ENCODE data around the gene SND1.

Gene SND1

DNA sequence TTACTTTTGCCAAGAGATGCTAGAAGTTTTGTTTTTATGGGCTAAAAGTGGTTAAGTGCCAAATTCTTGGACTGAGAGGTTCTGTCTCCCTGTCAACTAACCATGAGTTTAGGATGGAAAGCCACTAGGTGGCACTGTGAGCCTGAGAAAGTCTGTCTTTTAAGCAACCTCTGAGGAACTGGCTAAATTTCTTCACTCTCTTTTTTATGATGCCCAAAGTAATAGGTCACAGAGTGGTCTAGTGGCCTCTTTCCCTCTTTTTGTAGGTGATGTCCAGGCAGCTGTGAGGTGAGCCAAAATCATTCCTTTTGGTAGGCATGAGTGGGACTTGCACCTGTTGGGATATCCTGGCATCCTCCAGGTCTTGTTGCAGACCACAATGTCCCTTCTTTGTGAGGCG lies 56.8 kb downstream of the SND1 start:
- H3K9me3 ChIP-seq (replicated peaks; ENCODE audit: insufficient read depth, low read length): no peaks in the 10 kb centered on the region
- H3K4me3 ChIP-seq (ENCODE audit: low read length): no peak overlapping the region
- H3K27ac ChIP-seq (ENCODE audit: low read length): no peak overlapping the region
- H2AFZ ChIP-seq (ENCODE audit: low read length): no peak overlapping the region
- no peaks in the 10 kb centered on the region for H3K9me2 ChIP-seq (replicated peaks; ENCODE audit: insufficient read depth, low read length)
- H3K36me3 ChIP-seq (replicated peaks; ENCODE audit: insufficient read depth, low read length): peaks cover 65% of the 10 kb centered on the region
- DNase-seq: peak; percentile 68
- 0 out of 2 replicates have a peak, but pooled peaks cover 9% of the 10 kb centered on the region for H3F3A ChIP-seq (ENCODE audit: insufficient read depth, low read length)
- no peaks in the 10 kb centered on the region for H3K4me1 ChIP-seq (ENCODE audit: low read length)
- TF ChIP-seq EZH2phosphoT487 (IDR thresholded peaks at IDR 0.05; ENCODE audit: low read length): no peak
- TF ChIP-seq, protein P1, sequence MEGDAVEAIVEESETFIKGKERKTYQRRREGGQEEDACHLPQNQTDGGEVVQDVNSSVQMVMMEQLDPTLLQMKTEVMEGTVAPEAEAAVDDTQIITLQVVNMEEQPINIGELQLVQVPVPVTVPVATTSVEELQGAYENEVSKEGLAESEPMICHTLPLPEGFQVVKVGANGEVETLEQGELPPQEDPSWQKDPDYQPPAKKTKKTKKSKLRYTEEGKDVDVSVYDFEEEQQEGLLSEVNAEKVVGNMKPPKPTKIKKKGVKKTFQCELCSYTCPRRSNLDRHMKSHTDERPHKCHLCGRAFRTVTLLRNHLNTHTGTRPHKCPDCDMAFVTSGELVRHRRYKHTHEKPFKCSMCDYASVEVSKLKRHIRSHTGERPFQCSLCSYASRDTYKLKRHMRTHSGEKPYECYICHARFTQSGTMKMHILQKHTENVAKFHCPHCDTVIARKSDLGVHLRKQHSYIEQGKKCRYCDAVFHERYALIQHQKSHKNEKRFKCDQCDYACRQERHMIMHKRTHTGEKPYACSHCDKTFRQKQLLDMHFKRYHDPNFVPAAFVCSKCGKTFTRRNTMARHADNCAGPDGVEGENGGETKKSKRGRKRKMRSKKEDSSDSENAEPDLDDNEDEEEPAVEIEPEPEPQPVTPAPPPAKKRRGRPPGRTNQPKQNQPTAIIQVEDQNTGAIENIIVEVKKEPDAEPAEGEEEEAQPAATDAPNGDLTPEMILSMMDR (IDR thresholded peaks at IDR 0.05; ENCODE audit: low read length): peak; percentile 89
- H3K4me2 ChIP-seq (ENCODE audit: low read depth, low read length): no peak overlapping the region
- peaks cover 96% of the 10 kb centered on the region for H3K79me2 ChIP-seq (ENCODE audit: low read length)
- H4K20me1 ChIP-seq (ENCODE audit: insufficient read depth, low read length): peaks cover 32% of the 10 kb centered on the region
- H3K27me3 ChIP-seq (replicated peaks; ENCODE audit: insufficient read depth, low read length): no peaks in the 10 kb centered on the region
- no peak overlapping the region for H3K9ac ChIP-seq (ENCODE audit: low read length)

DNA sequence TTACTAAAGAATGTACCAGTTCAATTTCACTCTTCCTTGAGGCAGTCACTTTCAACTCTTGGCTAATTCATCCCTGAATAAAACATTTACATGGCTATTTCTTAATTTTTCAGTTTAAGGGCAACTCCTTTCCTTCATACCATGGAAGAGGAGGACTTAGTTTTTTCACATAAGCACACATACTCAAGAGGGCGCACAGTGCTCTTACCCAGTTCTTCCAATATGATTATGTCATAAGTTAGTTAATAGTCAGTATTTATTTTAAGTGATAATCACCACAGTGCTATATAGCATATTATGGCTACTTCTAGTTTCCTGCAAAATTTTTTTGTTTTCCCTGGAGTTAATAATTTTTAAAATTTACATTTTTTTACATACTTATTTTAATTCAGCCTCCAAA lies 58.6 kb downstream of the SND1 start:
- DNase-seq: no peak
- H3K4me3 ChIP-seq (ENCODE audit: low read length): no peak overlapping the region
- no peak overlapping the region for H2AFZ ChIP-seq (ENCODE audit: low read length)
- no peaks in the 10 kb centered on the region for H3K27me3 ChIP-seq (replicated peaks; ENCODE audit: insufficient read depth, low read length)
- H4K20me1 ChIP-seq (ENCODE audit: insufficient read depth, low read length): peaks cover 44% of the 10 kb centered on the region
- H3K9ac ChIP-seq (ENCODE audit: low read length): no peak overlapping the region
- H3F3A ChIP-seq (ENCODE audit: insufficient read depth, low read length): 0 out of 2 replicates have a peak, but pooled peaks cover 9% of the 10 kb centered on the region
- peaks cover 96% of the 10 kb centered on the region for H3K79me2 ChIP-seq (ENCODE audit: low read length)
- H3K9me2 ChIP-seq (replicated peaks; ENCODE audit: insufficient read depth, low read length): no peaks in the 10 kb centered on the region
- TF ChIP-seq, protein P1 (IDR thresholded peaks at IDR 0.05; ENCODE audit: low read length): no peak
- TF ChIP-seq EZH2phosphoT487 (IDR thresholded peaks at IDR 0.05; ENCODE audit: low read length) (no peak), EZH2 (optimal IDR thresholded peaks at IDR 0.05; ENCODE audit: low read depth, low read length) (no peak)
- H3K9me3 ChIP-seq (replicated peaks; ENCODE audit: insufficient read depth, low read length): no peaks in the 10 kb centered on the region
- no peak overlapping the region for H3K27ac ChIP-seq (ENCODE audit: low read length)
- no peaks in the 10 kb centered on the region for H3K4me1 ChIP-seq (ENCODE audit: low read length)
- H3K4me2 ChIP-seq (ENCODE audit: low read depth, low read length): no peak overlapping the region
- H3K36me3 ChIP-seq (replicated peaks; ENCODE audit: insufficient read depth, low read length): peaks cover 52% of the 10 kb centered on the region

DNA sequence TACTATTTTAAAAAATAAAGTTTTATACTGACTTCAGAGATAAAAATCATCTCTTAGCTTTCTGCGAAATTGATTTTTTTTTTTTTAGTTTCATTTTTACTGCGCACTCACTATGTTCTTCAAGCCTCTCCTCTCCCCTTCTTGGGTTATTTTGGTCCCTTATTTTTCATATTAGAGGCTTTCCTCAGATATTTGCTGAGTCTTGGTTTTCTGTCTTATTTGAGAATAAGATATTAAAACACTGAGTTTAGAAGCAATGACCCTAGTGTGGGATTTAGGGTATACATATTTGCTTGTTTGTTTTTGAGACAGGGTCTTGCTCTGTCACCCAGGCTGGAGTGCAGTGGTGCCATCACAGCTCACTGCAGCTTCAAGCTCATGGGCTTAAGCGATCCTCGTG lies 59.9 kb downstream of the SND1 start:
- TF ChIP-seq EZH2phosphoT487 (IDR thresholded peaks at IDR 0.05; ENCODE audit: low read length) (no peak), EZH2 (optimal IDR thresholded peaks at IDR 0.05; ENCODE audit: low read depth, low read length) (no peak)
- TF ChIP-seq, protein P1 (IDR thresholded peaks at IDR 0.05; ENCODE audit: low read length): no peak
- H3K4me3 ChIP-seq (ENCODE audit: low read length): no peak overlapping the region

More for the DNA sequence above, 59.9 kb downstream of the SND1 start:
- peaks cover 47% of the 10 kb centered on the region for H4K20me1 ChIP-seq (ENCODE audit: insufficient read depth, low read length)
- H2AFZ ChIP-seq (ENCODE audit: low read length): no peak overlapping the region
- no peak for DNase-seq
- 0 out of 2 replicates have a peak, but pooled peaks cover 7% of the 10 kb centered on the region for H3F3A ChIP-seq (ENCODE audit: insufficient read depth, low read length)
- H3K36me3 ChIP-seq (replicated peaks; ENCODE audit: insufficient read depth, low read length): peaks cover 46% of the 10 kb centered on the region
- H3K9ac ChIP-seq (ENCODE audit: low read length): no peak overlapping the region
- H3K79me2 ChIP-seq (ENCODE audit: low read length): peaks cover 99% of the 10 kb centered on the region
- no peaks in the 10 kb centered on the region for H3K4me1 ChIP-seq (ENCODE audit: low read length)
- no peaks in the 10 kb centered on the region for H3K9me2 ChIP-seq (replicated peaks; ENCODE audit: insufficient read depth, low read length)
- H3K27ac ChIP-seq (ENCODE audit: low read length): no peak overlapping the region
- no peaks in the 10 kb centered on the region for H3K27me3 ChIP-seq (replicated peaks; ENCODE audit: insufficient read depth, low read length)
- H3K4me2 ChIP-seq (ENCODE audit: low read depth, low read length): no peak overlapping the region
- H3K9me3 ChIP-seq (replicated peaks; ENCODE audit: insufficient read depth, low read length): no peaks in the 10 kb centered on the region

Measured in MM.1S (cell line).